B cell (primary cell): ENCODE data around the gene KIF13A. TPM values are rescaled to one million over a fixed set of nuclear protein-coding genes. Genes with fewer than 3 reads are reported as not detected.

ENCODE experiments used
- ATAC-seq: fragments of 200-7000 bp; cut with Tn5 transposase; one replicate; pipeline ENCODE4 v1.10.0; 2021; ENCODE audit warnings: low read depth, mild to moderate bottlenecking, moderate number of reproducible peaks, moderate library complexity
- CTCF ChIA-PET: fragments of 350-600 bp; sonication (Branson Sonifier 250); formaldehyde crosslinking; loops from one replicate; lab custom pipeline; 2021; ENCODE audit warnings: antibody characterized with exemption, inconsistent platforms; lab: Charles Lee
- POLR2A ChIA-PET: fragments of 350-600 bp; sonication (Branson Sonifier 250); formaldehyde crosslinking; loops from one replicate; lab custom pipeline; 2021; ENCODE audit warnings: antibody characterized with exemption; lab: Charles Lee
- DNase-seq: peaks from one replicate; pipeline ENCODE4 v3.0.0; 2013
- H2AFZ ChIP-seq: 2 replicates; pipeline ENCODE4 v1.6.1; 2012; ENCODE audit warnings: mild to moderate bottlenecking, low read depth, low read length; ENCODE audit not compliant: insufficient read depth, poor library complexity, severe bottlenecking
- H3K27ac ChIP-seq, 2 donors: 1 replicate in 1 of 2; 2 replicates in 1 of 2; pipeline ENCODE4 v1.5.1; 2012 to 2013; ENCODE audit warnings: low read length in 2 of 2, mild to moderate bottlenecking in 2 of 2, moderate library complexity in 1 of 2
- H3K27me3 ChIP-seq, 4 experiments: fragments of 200-600 bp in 1 of 4; sonication (generic) in 1 of 4; replicated peaks in 1 of 4; 1 replicate in 2 of 4; 2 replicates in 2 of 4; pipeline versions ENCODE4 v1.6.1 to v1.7.0; 2013 to 2016; ENCODE audit warnings: low read length in 3 of 4, mild to moderate bottlenecking in 2 of 4, mixed read lengths in 1 of 4, moderate library complexity in 1 of 4; ENCODE audit not compliant: insufficient read depth in 4 of 4, control insufficient read depth in 3 of 4; ENCODE audit errors: control extremely low read depth in 1 of 4
- H3K36me3 ChIP-seq, 2 experiments: replicated peaks in 1 of 2; 1 replicate in 1 of 2; 2 replicates in 1 of 2; pipeline versions ENCODE4 v1.6.1 to v1.7.1; 2013; ENCODE audit warnings: low read length in 1 of 2; ENCODE audit not compliant: insufficient read depth in 2 of 2, control insufficient read depth in 1 of 2; ENCODE audit errors: control extremely low read depth in 1 of 2, extremely low read depth in 1 of 2
- H3K4me1 ChIP-seq, 2 donors: fragments of 200-600 bp in 1 of 2; sonication (generic) in 1 of 2; 1 replicate in 1 of 2; 2 replicates in 1 of 2; pipeline versions ENCODE4 v1.5.1 to v1.6.1; 2013 to 2017; ENCODE audit warnings: low read length in 2 of 2; ENCODE audit not compliant: control insufficient read depth in 2 of 2, insufficient read depth in 2 of 2
- H3K4me2 ChIP-seq: replicated peaks from 2 replicates; pipeline ENCODE3; 2012; ENCODE audit warnings: mild to moderate bottlenecking, low read depth, low read length; ENCODE audit not compliant: poor library complexity, severe bottlenecking
- H3K4me3 ChIP-seq, 5 experiments: fragments of 200-600 bp in 1 of 5; sonication (generic) in 1 of 5; 1 replicate in 3 of 5; 2 replicates in 2 of 5; pipeline versions ENCODE4 v1.5.1 to v1.7.0; 2011 to 2016; ENCODE audit warnings: low read length in 4 of 5, mild to moderate bottlenecking in 4 of 5, low read depth in 2 of 5, control low read depth in 1 of 5, moderate library complexity in 1 of 5; ENCODE audit not compliant: insufficient read depth in 1 of 5; ENCODE audit errors: control extremely low read depth in 1 of 5, extremely low read depth in 1 of 5
- H3K79me2 ChIP-seq: fragments of 200-600 bp; sonication (generic); one replicate; pipeline ENCODE4 v1.6.0; 2016; ENCODE audit warnings: low read length; ENCODE audit not compliant: control insufficient read depth, insufficient read depth
- H3K9ac ChIP-seq: fragments of 200-600 bp; sonication (generic); 2 replicates; pipeline ENCODE4 v1.6.1; 2017; ENCODE audit warnings: mild to moderate bottlenecking, low read length, moderate library complexity
- H3K9me3 ChIP-seq, 3 donors: one replicate each; pipeline versions ENCODE4 v1.6.1 to v1.7.1; 2013; ENCODE audit warnings: low read length in 2 of 3; ENCODE audit not compliant: control insufficient read depth in 2 of 3, insufficient read depth in 1 of 3; ENCODE audit errors: control extremely low read depth in 1 of 3
- H4K20me1 ChIP-seq: 2 replicates; pipeline ENCODE4 v1.6.0; 2012; ENCODE audit warnings: mild to moderate bottlenecking, low read length; ENCODE audit not compliant: insufficient read depth, control insufficient read depth, poor library complexity, severe bottlenecking
- H3K27ac Mint-ChIP-seq: one replicate; pipeline ENCODE4 v1.8.0; 2021; ENCODE audit warnings: mixed read lengths
- H3K27me3 Mint-ChIP-seq: one replicate; pipeline ENCODE4 v1.8.0; 2021; ENCODE audit warnings: mixed read lengths
- H3K4me1 Mint-ChIP-seq: one replicate; pipeline ENCODE4 v1.8.0; 2021; ENCODE audit warnings: mixed read lengths
- H3K4me3 Mint-ChIP-seq: one replicate; pipeline ENCODE4 v1.8.0; 2021; ENCODE audit warnings: mixed read lengths
- H3K9me3 Mint-ChIP-seq: one replicate; pipeline ENCODE4 v1.8.0; 2022; ENCODE audit warnings: mixed read lengths; ENCODE audit not compliant: insufficient read depth
- EZH2 ChIP-seq: IDR thresholded peaks from 2 replicates; pipeline ENCODE4 v1.6.1; 2012; ENCODE audit warnings: borderline replicate concordance, low read depth, mild to moderate bottlenecking, moderate library complexity, low read length; ENCODE audit not compliant: insufficient read depth, poor library complexity, severe bottlenecking
- WGBS: methylation state at CpG from one replicate; pipeline ENCODE4 v1.1.5; 2013; ENCODE audit warnings: missing lambda C conversion rate; ENCODE audit not compliant: insufficient coverage; 5-methylcytosine and 5-hydroxymethylcytosine counted together
- intact Hi-C: fragments of 100-400 bp; cut with micrococcal nuclease; formaldehyde crosslinking; loops from one replicate; pipeline ENCODE4 v1.10.0; 2022
- polyA plus RNA-seq: library from polyadenylated mRNA; depleted of rRNA; stranded (reverse); fragments of >200 nt; gene quantifications from 2 replicates; pipeline ENCODE4 v1.2.3, GENCODE V29; 2012
- total RNA-seq, 2 donors: library from RNA; stranded (reverse); fragments of 120-200 nt in 1 of 2; gene quantifications; 1 replicate in 1 of 2; 2 replicates in 1 of 2; pipeline versions ENCODE4 v1.2.3 to v1.2.4, GENCODE V29; 2013 to 2022
- TF ChIP-seq, protein P1 (sequence below): fragments of 200-600 bp; IDR thresholded peaks from one replicate; pipeline ENCODE4 v1.8.0; 2022; ENCODE audit warnings: antibody characterized with exemption, mild to moderate bottlenecking

KIF13A gene
- total and polyA plus RNA-seq, 2 donors (not counting 1 experiment from before 2014, with no cell fraction given), result 2.1 to 23.4 TPM

DNA sequence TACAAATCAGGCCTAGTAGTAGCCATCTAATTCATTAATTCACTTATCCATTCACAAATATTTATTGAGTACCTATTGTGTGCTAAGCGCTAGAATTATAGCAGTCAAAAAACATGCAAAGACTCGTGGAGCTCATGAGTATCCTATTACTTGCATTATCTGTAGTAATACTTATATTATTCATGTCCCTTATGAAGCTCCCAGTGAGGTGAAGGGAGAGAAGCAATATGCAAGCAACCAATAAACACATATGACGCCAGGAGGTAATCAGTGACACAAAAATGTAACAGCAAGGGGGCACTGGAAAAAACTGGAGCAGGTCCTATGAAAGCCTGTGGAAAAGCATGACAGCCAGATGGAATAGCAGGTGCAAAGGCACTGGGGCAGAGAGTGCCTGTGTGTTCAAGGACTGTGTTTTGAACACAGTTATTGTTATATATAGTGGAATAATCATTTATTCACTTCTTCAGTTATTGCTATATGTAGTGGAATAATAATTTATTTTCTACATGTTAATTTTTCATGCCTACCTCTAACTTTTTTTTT is 109.5 kb downstream of the KIF13A start:
- Histone ChIP-seq H4K20me1 (no peaks in the 10 kb centered on the region), H3K79me2 (no peaks in the 10 kb centered on the region), H3K36me3 (no peaks in the 10 kb centered on the region), H3K4me1 (peaks cover 1 to 6% of the 10 kb centered on the region in 2 donors), H3K4me3 (no peak overlapping the region), H3K27ac (no peak overlapping the region), H3K27me3 (no peaks in the 10 kb centered on the region), H3K9me3 (no peaks in the 10 kb centered on the region), H3K4me2 (no peak overlapping the region), H2AFZ (no peak overlapping the region), H3K9ac (no peak overlapping the region)
- no peak overlapping the region for H3K27ac Mint-ChIP-seq
- WGBS, result 100% methylated on average over 1 of the region's 3 CpGs
- H3K9me3 Mint-ChIP-seq, result no peaks in the 10 kb centered on the region
- no peak overlapping the region for H3K4me3 Mint-ChIP-seq
- intact Hi-C loops, result no loop called here
- ChIA-PET POLR2A (no interaction called here), CTCF (no interaction called here)
- ATAC-seq, result no peak
- DNase-seq, result no peak
- H3K27me3 Mint-ChIP-seq, result no peaks in the 10 kb centered on the region
- TF ChIP-seq EZH2, result no peak
- TF ChIP-seq, protein P1, sequence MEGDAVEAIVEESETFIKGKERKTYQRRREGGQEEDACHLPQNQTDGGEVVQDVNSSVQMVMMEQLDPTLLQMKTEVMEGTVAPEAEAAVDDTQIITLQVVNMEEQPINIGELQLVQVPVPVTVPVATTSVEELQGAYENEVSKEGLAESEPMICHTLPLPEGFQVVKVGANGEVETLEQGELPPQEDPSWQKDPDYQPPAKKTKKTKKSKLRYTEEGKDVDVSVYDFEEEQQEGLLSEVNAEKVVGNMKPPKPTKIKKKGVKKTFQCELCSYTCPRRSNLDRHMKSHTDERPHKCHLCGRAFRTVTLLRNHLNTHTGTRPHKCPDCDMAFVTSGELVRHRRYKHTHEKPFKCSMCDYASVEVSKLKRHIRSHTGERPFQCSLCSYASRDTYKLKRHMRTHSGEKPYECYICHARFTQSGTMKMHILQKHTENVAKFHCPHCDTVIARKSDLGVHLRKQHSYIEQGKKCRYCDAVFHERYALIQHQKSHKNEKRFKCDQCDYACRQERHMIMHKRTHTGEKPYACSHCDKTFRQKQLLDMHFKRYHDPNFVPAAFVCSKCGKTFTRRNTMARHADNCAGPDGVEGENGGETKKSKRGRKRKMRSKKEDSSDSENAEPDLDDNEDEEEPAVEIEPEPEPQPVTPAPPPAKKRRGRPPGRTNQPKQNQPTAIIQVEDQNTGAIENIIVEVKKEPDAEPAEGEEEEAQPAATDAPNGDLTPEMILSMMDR, result no peak
- H3K4me1 Mint-ChIP-seq, result peaks cover 4% of the 10 kb centered on the region

- no peak overlapping the region for H3K4me3 Mint-ChIP-seq
- 100% methylated on average over 2 of the region's 6 CpGs for WGBS
- CTCF ChIA-PET, result no interaction called here
Measured at GRCh38 chr6:17877196-17877894, 110.1 kb downstream of the KIF13A start.

More at GRCh38 chr6:17877196-17877894, 110.1 kb downstream of the KIF13A start:
- H3K4me3 ChIP-seq, result no peak overlapping the region
- no peaks in the 10 kb centered on the region for H3K79me2 ChIP-seq
- ATAC-seq, result no peak
- intact Hi-C loops, result no loop called here
- no peak overlapping the region for H3K4me2 ChIP-seq
- POLR2A ChIA-PET, result no interaction called here
- no peak overlapping the region for H3K27ac Mint-ChIP-seq
- H3K4me1 ChIP-seq, result no peaks in the 10 kb centered on the region
- H3K27ac ChIP-seq, result no peak overlapping the region
- DNase-seq, result no peak
- peaks cover 2% of the 10 kb centered on the region for H3K4me1 Mint-ChIP-seq
- no peaks in the 10 kb centered on the region for H3K9me3 ChIP-seq
- no peak overlapping the region for H2AFZ ChIP-seq
- H3K9ac ChIP-seq, result no peak overlapping the region
- H4K20me1 ChIP-seq, result no peaks in the 10 kb centered on the region
- H3K27me3 Mint-ChIP-seq, result no peaks in the 10 kb centered on the region
- no peaks in the 10 kb centered on the region for H3K36me3 ChIP-seq
- H3K27me3 ChIP-seq, result no peaks in the 10 kb centered on the region
- H3K9me3 Mint-ChIP-seq, result no peaks in the 10 kb centered on the region
- TF ChIP-seq, protein P1, result no peak
- TF ChIP-seq EZH2, result no peak
